Omental fat pad (tissue), 4 donors: ENCODE measurements around the gene PLXNC1. TPM values are rescaled to one million over a fixed set of nuclear protein-coding genes. Genes with fewer than 3 reads are reported as not detected.

Experiments
- ATAC-seq: fragments of 150-250 bp; one replicate; pipeline ENCODE4 v1.9.1; 2016; ENCODE audit warnings: mild to moderate bottlenecking, moderate library complexity; ENCODE audit not compliant: low FRiP score
- DNase-seq: peaks from one replicate; pipeline ENCODE4 v3.0.0-alpha.2; 2019; ENCODE audit warnings: low spot score
- total RNA-seq, 4 donors: library from RNA; depleted of rRNA; stranded (reverse); fragments of >200 nt; gene quantifications; one replicate each; pipeline ENCODE4 v1.1.0, GENCODE V29; 2016
- TF ChIP-seq, protein P1 (sequence below), 3 donors: fragments of 450-650 bp; IDR thresholded peaks; one replicate each; pipeline ENCODE4 v1.5.1; 2016 to 2017; ENCODE audit warnings: antibody characterized with exemption in 3 of 3, mild to moderate bottlenecking in 3 of 3, moderate library complexity in 2 of 3

Gene PLXNC1
- total RNA-seq, 4 donors from 2014 or later, result 4.2 to 42.7 (median 8.6) TPM

DNA sequence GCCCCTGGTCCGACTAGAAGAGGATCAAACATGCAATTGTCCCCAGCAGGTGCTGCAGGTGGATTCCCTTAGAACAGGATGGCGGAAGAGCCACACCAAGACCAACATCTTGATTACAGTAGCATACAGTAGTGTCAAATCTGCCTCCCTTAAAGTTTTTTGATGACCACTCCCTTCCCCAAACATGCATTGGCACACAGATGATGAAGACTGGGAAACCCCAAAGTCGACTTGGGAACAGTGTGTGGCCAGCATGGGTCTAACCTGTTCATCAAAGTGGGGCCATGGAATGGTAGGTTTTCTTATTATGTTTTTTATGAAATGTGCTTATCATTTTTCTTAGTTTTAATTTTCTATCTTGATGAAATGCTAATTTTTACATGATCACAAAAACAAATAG lies 8.8 kb downstream of the PLXNC1 start:
- TF ChIP-seq, protein P1, sequence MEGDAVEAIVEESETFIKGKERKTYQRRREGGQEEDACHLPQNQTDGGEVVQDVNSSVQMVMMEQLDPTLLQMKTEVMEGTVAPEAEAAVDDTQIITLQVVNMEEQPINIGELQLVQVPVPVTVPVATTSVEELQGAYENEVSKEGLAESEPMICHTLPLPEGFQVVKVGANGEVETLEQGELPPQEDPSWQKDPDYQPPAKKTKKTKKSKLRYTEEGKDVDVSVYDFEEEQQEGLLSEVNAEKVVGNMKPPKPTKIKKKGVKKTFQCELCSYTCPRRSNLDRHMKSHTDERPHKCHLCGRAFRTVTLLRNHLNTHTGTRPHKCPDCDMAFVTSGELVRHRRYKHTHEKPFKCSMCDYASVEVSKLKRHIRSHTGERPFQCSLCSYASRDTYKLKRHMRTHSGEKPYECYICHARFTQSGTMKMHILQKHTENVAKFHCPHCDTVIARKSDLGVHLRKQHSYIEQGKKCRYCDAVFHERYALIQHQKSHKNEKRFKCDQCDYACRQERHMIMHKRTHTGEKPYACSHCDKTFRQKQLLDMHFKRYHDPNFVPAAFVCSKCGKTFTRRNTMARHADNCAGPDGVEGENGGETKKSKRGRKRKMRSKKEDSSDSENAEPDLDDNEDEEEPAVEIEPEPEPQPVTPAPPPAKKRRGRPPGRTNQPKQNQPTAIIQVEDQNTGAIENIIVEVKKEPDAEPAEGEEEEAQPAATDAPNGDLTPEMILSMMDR (IDR thresholded peaks at IDR 0.05), result no peak
- ATAC-seq (no peak), DNase-seq (no peak)

DNA sequence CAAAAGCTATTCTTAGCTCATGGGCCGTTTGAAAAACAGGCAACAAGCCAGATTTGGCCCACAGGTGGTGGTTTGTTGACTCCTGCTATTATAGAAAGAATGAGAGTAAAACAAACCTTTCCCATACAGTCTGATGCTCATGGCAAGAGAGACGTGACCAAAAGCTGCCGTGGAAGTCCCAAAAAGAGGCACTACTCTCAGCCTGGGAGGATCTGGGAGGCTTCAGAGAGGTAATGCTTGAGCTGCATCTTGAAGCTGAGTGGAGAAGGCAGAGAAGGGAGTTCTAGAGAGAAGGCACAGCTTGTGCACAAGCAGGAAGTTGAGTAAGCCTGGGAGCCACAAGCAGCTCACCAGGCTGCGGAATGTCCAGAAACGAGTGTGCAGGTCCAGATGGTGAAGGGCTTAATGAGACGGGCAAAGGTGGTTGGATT lies 9.6 kb downstream of the PLXNC1 start:
- ATAC-seq, result no peak
- no peak for DNase-seq
- TF ChIP-seq, protein P1 (IDR thresholded peaks at IDR 0.05), result no peak

DNA sequence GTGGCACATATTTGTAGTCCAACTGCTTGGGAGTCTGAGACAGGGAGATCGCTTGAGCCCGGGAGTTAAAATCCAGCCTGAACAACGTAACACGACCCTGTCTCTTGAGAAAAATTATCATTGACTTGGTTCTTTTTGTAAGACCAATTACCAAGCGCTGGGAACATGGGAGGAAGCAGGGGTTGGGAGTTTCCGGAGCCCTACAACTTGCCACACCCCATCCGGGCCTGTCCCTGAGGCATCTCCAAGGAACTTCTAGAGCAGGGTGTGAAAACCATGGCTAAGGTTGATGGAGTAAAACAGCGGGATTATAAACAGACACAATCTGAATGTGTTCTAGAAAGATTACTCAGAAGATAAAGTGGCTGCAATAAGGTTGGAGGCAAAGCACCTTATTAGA lies 10.3 kb downstream of the PLXNC1 start:
- TF ChIP-seq, protein P1 (IDR thresholded peaks at IDR 0.05), result no peak
- no peak for ATAC-seq
- DNase-seq, result no peak

DNA sequence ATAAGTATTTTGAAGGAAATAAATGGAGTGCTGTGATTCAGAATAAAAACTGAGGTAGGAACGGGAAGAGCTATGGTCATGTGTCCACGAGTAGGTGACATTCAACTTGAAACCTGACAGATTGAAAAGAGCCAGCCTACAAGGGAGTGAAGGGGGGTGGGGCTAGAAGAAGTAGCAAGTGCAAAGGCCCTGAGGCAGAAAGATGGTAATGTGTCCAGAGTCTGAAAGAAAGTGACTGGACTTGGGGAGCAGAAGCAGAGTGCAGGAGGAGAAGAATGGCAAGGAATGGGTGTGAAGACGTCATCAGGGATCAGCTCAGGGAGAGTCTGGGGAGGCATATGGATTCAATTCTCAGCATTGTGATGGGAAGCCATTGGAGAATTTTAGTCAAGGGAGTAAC lies 13.7 kb downstream of the PLXNC1 start:
- TF ChIP-seq, protein P1 (IDR thresholded peaks at IDR 0.05), result no peak

DNA sequence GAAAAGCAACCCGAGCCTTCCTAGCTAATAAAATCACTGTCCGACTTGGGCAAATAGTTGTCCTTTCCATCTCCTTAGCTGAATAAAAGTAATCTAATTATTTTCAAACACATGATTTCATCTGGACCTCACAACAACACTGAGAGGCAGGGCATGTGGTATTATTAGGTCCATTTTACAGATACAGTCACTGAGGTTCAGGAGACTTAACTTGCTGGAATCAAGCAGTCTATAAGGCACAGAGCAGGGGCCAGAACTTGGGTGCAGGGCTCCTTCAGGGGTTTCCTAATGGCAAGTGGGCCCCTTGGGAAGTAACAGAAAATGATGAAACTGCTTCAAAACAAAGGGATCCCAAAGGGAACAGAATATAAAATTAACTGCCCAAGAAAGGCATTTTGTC lies 15.5 kb downstream of the PLXNC1 start:
- TF ChIP-seq, protein P1 (IDR thresholded peaks at IDR 0.05), result no peak
- DNase-seq (no peak), ATAC-seq (no peak)

More for the DNA sequence above, 13.7 kb downstream of the PLXNC1 start:
- ATAC-seq (no peak), DNase-seq (no peak)

DNA sequence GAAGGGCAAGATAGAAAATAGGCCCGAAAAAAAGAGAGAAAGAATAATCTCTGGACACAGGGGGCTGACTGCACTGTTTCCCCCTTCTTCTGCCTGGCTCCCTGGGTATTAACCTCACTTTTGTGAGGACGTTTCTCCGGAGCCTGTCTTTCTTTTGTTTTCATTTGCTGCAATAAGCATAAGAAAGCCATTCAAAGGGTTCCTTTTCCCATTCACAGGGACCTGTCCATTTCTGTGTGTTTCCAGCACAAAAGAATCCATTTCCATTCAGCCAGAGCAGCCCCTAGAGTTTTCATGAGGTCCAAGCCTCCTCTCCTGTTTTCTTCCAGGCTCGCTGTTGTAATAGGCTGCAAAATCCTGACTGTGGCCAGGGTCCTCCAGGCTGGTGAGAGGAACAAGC lies 16.8 kb downstream of the PLXNC1 start:
- DNase-seq (no peak), ATAC-seq (no peak)
- TF ChIP-seq, protein P1 (IDR thresholded peaks at IDR 0.05), result no peak

DNA sequence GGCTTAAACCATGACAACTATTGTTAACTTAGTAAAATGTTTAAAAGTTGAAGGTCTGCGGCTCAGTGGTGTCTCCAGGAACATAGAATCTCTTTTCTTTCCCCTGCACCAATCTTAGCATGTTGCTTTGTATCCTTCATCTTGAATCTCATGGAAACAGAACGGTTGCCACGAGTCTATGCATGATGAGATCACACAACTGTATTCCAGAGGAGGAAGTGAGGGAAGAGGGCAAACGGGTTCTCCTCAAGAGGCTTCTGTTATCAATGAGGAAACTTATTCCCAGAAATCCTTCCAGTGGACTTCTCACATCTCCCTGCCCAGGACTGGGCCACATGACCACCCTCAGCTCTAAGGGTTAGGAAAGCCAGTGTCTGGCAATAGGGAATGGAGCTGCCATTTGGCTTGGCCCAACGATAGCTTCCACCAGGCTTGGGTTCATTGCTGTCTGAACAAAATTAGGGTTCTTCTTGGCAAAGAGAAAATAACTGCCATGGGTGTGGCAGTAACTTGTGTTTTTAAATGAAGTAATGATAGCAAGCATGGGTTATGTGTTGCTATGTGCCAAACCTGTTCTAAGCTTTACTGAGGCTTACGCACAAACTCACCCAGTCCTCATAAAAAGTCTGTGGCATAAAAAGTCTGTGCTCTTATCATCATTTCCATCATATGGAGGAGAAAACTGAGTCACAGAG lies 17.4 kb downstream of the PLXNC1 start:
- ATAC-seq, result no peak
- DNase-seq, result no peak

More for the DNA sequence above, 17.4 kb downstream of the PLXNC1 start:
- TF ChIP-seq, protein P1 (IDR thresholded peaks at IDR 0.05), result no peak
